Fibroblast of lung (primary cell): Measurements from ENCODE around the gene EVI5. TPM values are rescaled to one million over a fixed set of nuclear protein-coding genes. Genes with fewer than 3 reads are reported as not detected.

Source experiments
- DNase-seq, 2 donors: peaks; one replicate each; pipeline versions ENCODE4 v3.0.0 to v3.0.0-alpha.2; 2010; ENCODE audit warnings: low read depth in 2 of 2
- H2AFZ ChIP-seq: 2 replicates; pipeline ENCODE4 v1.5.1; 2012; ENCODE audit warnings: low read length, control low read depth, inconsistent platforms
- H3K27ac ChIP-seq: 2 replicates; pipeline ENCODE4 v1.5.1; 2011; ENCODE audit warnings: low read length, control low read depth; ENCODE audit not compliant: insufficient read depth
- H3K27me3 ChIP-seq: 2 replicates; pipeline ENCODE4 v1.5.1; 2011; ENCODE audit warnings: mild to moderate bottlenecking, low read length; ENCODE audit not compliant: control insufficient read depth, insufficient read depth
- H3K36me3 ChIP-seq: 2 replicates; pipeline ENCODE4 v1.5.1; 2011; ENCODE audit warnings: low read length; ENCODE audit not compliant: control insufficient read depth, insufficient read depth
- H3K4me1 ChIP-seq: 2 replicates; pipeline ENCODE4 v1.5.1; 2011; ENCODE audit warnings: low read length; ENCODE audit not compliant: control insufficient read depth, insufficient read depth; ENCODE audit errors: extremely low read depth
- H3K4me2 ChIP-seq: 2 replicates; pipeline ENCODE4 v1.5.1; 2011; ENCODE audit warnings: low read length, control low read depth; ENCODE audit not compliant: insufficient read depth; ENCODE audit errors: extremely low read depth
- H3K4me3 ChIP-seq, 4 experiments: fragments of 200-600 bp in 1 of 4; sonication (generic) in 1 of 4; replicated peaks in 1 of 4; 2 replicates each; pipeline ENCODE4 v1.5.1; 2011 to 2016; ENCODE audit warnings: low read length in 4 of 4, low read depth in 3 of 4, mild to moderate bottlenecking in 3 of 4, control low read depth in 2 of 4, inconsistent platforms in 1 of 4, mixed read lengths in 1 of 4; ENCODE audit not compliant: insufficient read depth in 1 of 4; ENCODE audit errors: control extremely low read depth in 1 of 4
- H3K79me2 ChIP-seq: 2 replicates; pipeline ENCODE4 v1.5.1; 2012; ENCODE audit warnings: mild to moderate bottlenecking, low read length, inconsistent platforms; ENCODE audit not compliant: control insufficient read depth, insufficient read depth
- H3K9ac ChIP-seq: 2 replicates; pipeline ENCODE4 v1.5.1; 2011; ENCODE audit warnings: mild to moderate bottlenecking, low read length, control low read depth; ENCODE audit not compliant: insufficient read depth
- H3K9me3 ChIP-seq: 2 replicates; pipeline ENCODE4 v1.5.1; 2012; ENCODE audit warnings: low read depth, low read length; ENCODE audit not compliant: control insufficient read depth, insufficient read depth
- H4K20me1 ChIP-seq: 2 replicates; pipeline ENCODE4 v1.5.1; 2011; ENCODE audit warnings: low read length; ENCODE audit not compliant: control insufficient read depth, insufficient read depth; ENCODE audit errors: extremely low read depth
- CTCF ChIP-seq, 2 donors: IDR thresholded peaks in 1 of 2; conservative IDR thresholded peaks in 1 of 2; 1 replicate in 1 of 2; 2 replicates in 1 of 2; pipeline ENCODE4 v1.5.1; 2011 to 2012; ENCODE audit warnings: low read length in 2 of 2, control low read depth in 1 of 2, inconsistent platforms in 1 of 2, low read depth in 1 of 2, mild to moderate bottlenecking in 1 of 2
- EZH2 ChIP-seq: IDR thresholded peaks from 2 replicates; pipeline ENCODE4 v1.5.1; 2012; ENCODE audit warnings: low read length, control low read depth, mild to moderate bottlenecking; ENCODE audit errors: missing control alignments
- polyA plus RNA-seq, 2 donors: library from polyadenylated mRNA; depleted of rRNA in 1 of 2; stranded (reverse) in 1 of 2; unstranded in 1 of 2; fragments of >200 nt; gene quantifications; 2 replicates each; pipeline ENCODE4 v1.2.1, GENCODE V29; 2011 to 2012; ENCODE audit warnings: missing spikeins in 1 of 2
- total RNA-seq: library from RNA; depleted of rRNA; stranded (reverse); fragments of >200 nt; gene quantifications from 2 replicates; pipeline ENCODE4 v1.2.1, GENCODE V29; 2014

The EVI5 gene
- total and polyA plus RNA-seq, 2 donors (not counting 1 experiment from before 2014, with no cell fraction given) = 32.5 to 48.1 TPM

GRCh38 chr1:92816732-92817131 is 31.8 kb upstream of the EVI5 start:
- Histone ChIP-seq H3K9me3 (no peaks in the 10 kb centered on the region), H2AFZ (no peak overlapping the region), H3K27ac (no peak overlapping the region), H4K20me1 (no peaks in the 10 kb centered on the region), H3K4me3 (no peak overlapping the region), H3K4me2 (no peak overlapping the region), H3K4me1 (no peaks in the 10 kb centered on the region), H3K27me3 (no peaks in the 10 kb centered on the region), H3K9ac (no peak overlapping the region), H3K79me2 (no peaks in the 10 kb centered on the region), H3K36me3 (no peaks in the 10 kb centered on the region)
- TF ChIP-seq EZH2 (no peak), CTCF (conservative IDR thresholded peaks at IDR 0.05 in 1 of 2, IDR thresholded peaks at IDR 0.05 in 1 of 2; ENCODE audit: low read depth in 1 of 2, low read length in 2 of 2) (no peak)
- no peak for DNase-seq

GRCh38 chr1:92808381-92808780 is 23.5 kb upstream of the EVI5 start:
- Histone ChIP-seq H2AFZ (no peak overlapping the region), H3K79me2 (no peaks in the 10 kb centered on the region), H4K20me1 (no peaks in the 10 kb centered on the region), H3K9ac (no peak overlapping the region), H3K27me3 (no peaks in the 10 kb centered on the region), H3K27ac (no peak overlapping the region), H3K9me3 (no peaks in the 10 kb centered on the region), H3K4me1 (no peaks in the 10 kb centered on the region), H3K36me3 (no peaks in the 10 kb centered on the region), H3K4me3 (no peak overlapping the region), H3K4me2 (no peak overlapping the region)
- peak in 1 of 2 donors; percentile 61 for DNase-seq
- TF ChIP-seq EZH2 = no peak
- no peak for TF ChIP-seq CTCF (conservative IDR thresholded peaks at IDR 0.05 in 1 of 2, IDR thresholded peaks at IDR 0.05 in 1 of 2; ENCODE audit: low read depth in 1 of 2, low read length in 2 of 2)

GRCh38 chr1:92805216-92805615 is 20.3 kb upstream of the EVI5 start:
- Histone ChIP-seq H3K9me3 (no peaks in the 10 kb centered on the region), H3K9ac (no peak overlapping the region), H3K4me2 (peak overlapping the region; percentile 1), H3K4me3 (no peak overlapping the region), H3K79me2 (no peaks in the 10 kb centered on the region), H3K27me3 (no peaks in the 10 kb centered on the region), H3K36me3 (no peaks in the 10 kb centered on the region), H3K27ac (peak overlapping the region; percentile 53), H4K20me1 (no peaks in the 10 kb centered on the region), H2AFZ (no peak overlapping the region), H3K4me1 (no peaks in the 10 kb centered on the region)
- no peak for DNase-seq
- TF ChIP-seq EZH2 (no peak), CTCF (conservative IDR thresholded peaks at IDR 0.05 in 1 of 2, IDR thresholded peaks at IDR 0.05 in 1 of 2; ENCODE audit: low read depth in 1 of 2, low read length in 2 of 2) (no peak)
